Activated T-helper 1 cell treated with anti-CD3 and anti-CD28 coated beads, Interleukin-12 subunit alpha, Interleukin-12 subunit beta, Interleukin-2, Interleukin-4 antibody, amounts not matched to agents 30 ng/mL and 10 ng/mL and 1 ng/mL, durations not matched to agents 14 hours and 24 hours and 36 hours (primary cell): Measurements from ENCODE around the gene KIF26A. TPM values are rescaled to one million over a fixed set of nuclear protein-coding genes. Genes with fewer than 3 reads are reported as not detected.

ENCODE experiments used
- DNase-seq: peaks from one replicate; pipeline ENCODE4 v3.0.0; 2021; ENCODE audit warnings: low spot score
- H3K27ac Mint-ChIP-seq: one replicate; pipeline ENCODE4 v1.8.0; 2021; ENCODE audit warnings: mild to moderate bottlenecking, mixed read lengths
- H3K27me3 Mint-ChIP-seq: one replicate; pipeline ENCODE4 v1.8.0; 2022; ENCODE audit warnings: mild to moderate bottlenecking, moderate library complexity, mixed read lengths; ENCODE audit not compliant: insufficient read depth
- H3K36me3 Mint-ChIP-seq: one replicate; pipeline ENCODE4 v1.8.0; 2021; ENCODE audit warnings: low read depth, mixed read lengths
- H3K4me1 Mint-ChIP-seq: one replicate; pipeline ENCODE4 v1.8.0; 2021; ENCODE audit warnings: low read depth, mixed read lengths
- H3K4me3 Mint-ChIP-seq: one replicate; pipeline ENCODE4 v1.8.0; 2021; ENCODE audit warnings: mild to moderate bottlenecking, moderate library complexity, mixed read lengths
- H3K9me3 Mint-ChIP-seq: one replicate; pipeline ENCODE4 v1.8.0; 2021; ENCODE audit warnings: mixed read lengths
- intact Hi-C: fragments of 100-400 bp; cut with micrococcal nuclease; formaldehyde crosslinking; loops from one replicate; pipeline ENCODE4 v1.15.1; 2024
- total RNA-seq: library from RNA; stranded (reverse); gene quantifications from 2 replicates; pipeline ENCODE4 v1.2.3, GENCODE V29; 2022

The KIF26A gene
- total RNA-seq, 1 donor from 2014 or later: 0.05 TPM

DNA sequence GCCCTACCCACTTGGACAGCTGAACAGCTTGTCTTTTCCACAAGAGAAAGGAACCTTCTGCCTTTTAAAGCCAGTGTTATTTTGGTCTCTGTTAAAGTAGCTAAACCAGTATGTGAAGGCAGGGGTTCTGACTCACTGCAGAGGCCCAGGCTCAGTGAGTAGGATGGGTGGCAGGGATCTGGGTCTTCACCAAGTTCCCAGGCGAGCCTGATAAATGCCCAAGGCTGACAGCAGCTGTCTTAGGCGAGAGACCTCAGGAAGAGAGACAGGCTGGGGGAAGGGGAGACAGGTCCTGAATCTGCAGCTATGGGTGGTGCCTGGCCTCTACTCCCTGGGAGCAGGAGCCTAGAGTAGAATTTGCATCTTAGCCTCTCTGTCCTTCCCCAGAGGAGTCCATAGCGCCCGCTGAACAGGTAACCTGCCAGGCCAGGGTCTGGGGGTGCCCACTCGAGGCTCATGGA is 18.1 kb upstream of the KIF26A start:
- Mint-ChIP-seq H3K36me3 (no peaks in the 10 kb centered on the region), H3K4me1 (no peaks in the 10 kb centered on the region), H3K27me3 (peaks cover 29% of the 10 kb centered on the region), H3K4me3 (no peak overlapping the region), H3K9me3 (peaks cover 6% of the 10 kb centered on the region), H3K27ac (no peak overlapping the region)
- DNase-seq: no peak
- intact Hi-C loops: no loop called here

DNA sequence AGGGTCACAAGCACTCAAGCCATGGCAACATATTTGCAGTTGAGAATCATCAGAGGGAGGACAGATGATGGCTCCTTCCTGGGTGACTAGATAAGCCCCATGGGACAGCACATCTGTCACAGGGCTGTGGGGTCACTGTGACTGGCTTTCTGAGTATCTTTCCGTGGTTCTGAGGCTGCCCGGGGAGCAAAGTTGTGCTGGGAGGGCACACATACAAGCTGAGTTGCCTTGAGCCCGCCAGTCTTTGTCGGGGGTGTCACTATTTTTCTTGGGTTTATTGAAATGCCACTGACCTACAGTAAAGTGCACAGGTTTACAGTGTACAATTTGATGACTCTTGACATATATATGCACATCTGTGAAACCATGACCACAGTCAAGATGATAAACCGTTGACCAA is 17.2 kb upstream of the KIF26A start:
- DNase-seq: no peak
- intact Hi-C loops: no loop called here
- H3K4me1 Mint-ChIP-seq: no peaks in the 10 kb centered on the region
- H3K27ac Mint-ChIP-seq: no peak overlapping the region
- H3K27me3 Mint-ChIP-seq: peaks cover 26% of the 10 kb centered on the region
- peaks cover 6% of the 10 kb centered on the region for H3K9me3 Mint-ChIP-seq
- no peak overlapping the region for H3K4me3 Mint-ChIP-seq
- H3K36me3 Mint-ChIP-seq: no peaks in the 10 kb centered on the region

DNA sequence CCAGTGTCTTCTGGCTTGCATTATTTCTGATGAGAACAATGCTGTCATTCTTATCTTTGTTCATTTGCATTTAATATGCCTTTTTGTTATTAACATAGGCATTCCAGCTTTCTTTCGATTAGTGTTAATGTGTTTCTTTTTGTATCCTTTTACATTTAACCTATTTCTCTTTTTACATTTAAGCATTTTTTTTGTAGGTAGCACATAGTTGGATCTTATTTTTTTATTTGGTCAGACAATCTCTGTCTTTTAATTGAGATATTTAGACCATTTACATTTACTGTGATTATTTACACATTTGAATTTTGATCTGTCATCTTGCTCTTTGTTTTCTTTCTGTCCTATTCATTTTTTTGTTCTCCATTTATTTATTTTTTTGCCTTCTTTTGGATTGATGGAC is 14.5 kb upstream of the KIF26A start:
- no peak overlapping the region for H3K4me3 Mint-ChIP-seq
- H3K27me3 Mint-ChIP-seq: peaks cover 19% of the 10 kb centered on the region
- intact Hi-C loops: no loop called here
- no peaks in the 10 kb centered on the region for H3K36me3 Mint-ChIP-seq
- no peaks in the 10 kb centered on the region for H3K4me1 Mint-ChIP-seq
- no peak overlapping the region for H3K27ac Mint-ChIP-seq
- no peak for DNase-seq
- peaks cover 15% of the 10 kb centered on the region for H3K9me3 Mint-ChIP-seq

GRCh38 chr14:104125011-104125410 is 13.4 kb upstream of the KIF26A start:
- no peak overlapping the region for H3K4me3 Mint-ChIP-seq
- no peaks in the 10 kb centered on the region for H3K4me1 Mint-ChIP-seq
- no peak overlapping the region for H3K27ac Mint-ChIP-seq
- H3K36me3 Mint-ChIP-seq: no peaks in the 10 kb centered on the region
- intact Hi-C loops: no loop called here
- H3K9me3 Mint-ChIP-seq: peaks cover 26% of the 10 kb centered on the region
- DNase-seq: no peak
- peaks cover 18% of the 10 kb centered on the region for H3K27me3 Mint-ChIP-seq

DNA sequence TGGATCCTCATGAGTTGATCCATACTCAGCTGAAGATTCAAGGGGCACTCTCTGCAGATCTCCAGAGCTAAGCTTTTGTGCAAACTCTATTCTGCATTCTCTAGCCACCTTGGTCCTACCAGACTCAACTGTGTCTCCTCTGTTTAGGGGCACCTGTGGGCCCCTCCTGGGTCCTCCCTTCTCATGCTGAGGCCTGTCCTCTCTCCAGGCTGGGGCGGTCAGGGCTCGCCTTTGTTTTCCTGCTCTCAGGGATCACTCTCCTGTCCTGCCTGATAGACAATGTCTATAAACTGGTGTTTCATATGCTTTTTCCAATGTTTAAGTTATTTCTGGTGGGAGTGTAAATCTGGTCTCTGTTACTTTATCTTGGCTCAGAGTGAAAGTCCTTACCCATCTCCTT is 11.6 kb upstream of the KIF26A start:
- H3K4me3 Mint-ChIP-seq: no peak overlapping the region
- H3K27ac Mint-ChIP-seq: no peak overlapping the region
- H3K4me1 Mint-ChIP-seq: no peaks in the 10 kb centered on the region
- no peak for DNase-seq
- H3K36me3 Mint-ChIP-seq: no peaks in the 10 kb centered on the region
- H3K27me3 Mint-ChIP-seq: peaks cover 8% of the 10 kb centered on the region
- intact Hi-C loops: no loop called here
- H3K9me3 Mint-ChIP-seq: peaks cover 28% of the 10 kb centered on the region

DNA sequence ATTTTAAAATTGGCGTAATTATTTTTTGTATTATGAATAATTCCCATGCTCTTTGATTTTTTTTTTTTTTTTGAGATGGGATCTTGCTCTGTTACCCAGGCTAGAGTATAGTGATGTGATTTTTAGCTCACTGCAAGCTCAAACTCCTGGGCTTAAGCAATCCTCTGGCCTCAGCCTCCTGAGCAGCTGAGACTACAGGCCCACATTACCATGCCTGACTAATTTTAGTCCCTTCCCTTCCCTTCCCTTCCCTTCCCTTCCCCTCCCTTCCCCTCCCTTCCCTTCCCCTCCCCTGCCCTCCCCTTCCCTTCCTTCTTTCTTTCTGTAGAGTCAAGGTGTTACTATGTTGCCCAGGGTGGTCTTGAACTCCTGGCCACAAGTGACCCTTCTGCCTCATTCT is 9.4 kb upstream of the KIF26A start:
- intact Hi-C loops: no loop called here
- Mint-ChIP-seq H3K4me3 (no peak overlapping the region), H3K27ac (no peak overlapping the region), H3K27me3 (peaks cover 8% of the 10 kb centered on the region), H3K36me3 (no peaks in the 10 kb centered on the region), H3K4me1 (no peaks in the 10 kb centered on the region), H3K9me3 (peaks cover 25% of the 10 kb centered on the region)
- no peak for DNase-seq

- Mint-ChIP-seq H3K27me3 (peaks cover 7% of the 10 kb centered on the region), H3K4me3 (no peak overlapping the region), H3K36me3 (no peaks in the 10 kb centered on the region), H3K9me3 (peaks cover 22% of the 10 kb centered on the region), H3K4me1 (no peaks in the 10 kb centered on the region), H3K27ac (no peak overlapping the region)
- DNase-seq: no peak
- intact Hi-C loops: no loop called here
Measured at GRCh38 chr14:104129556-104129955, 8.8 kb upstream of the KIF26A start.

- H3K36me3 Mint-ChIP-seq: no peaks in the 10 kb centered on the region
- no peaks in the 10 kb centered on the region for H3K4me1 Mint-ChIP-seq
- H3K4me3 Mint-ChIP-seq: no peak overlapping the region
- peaks cover 22% of the 10 kb centered on the region for H3K9me3 Mint-ChIP-seq
- intact Hi-C loops: loop anchor here (1.0 kb wide), 2 partner anchors 37 to 53 kb away; no protein-coding TSS in a partner anchor
- H3K27ac Mint-ChIP-seq: no peak overlapping the region
- H3K27me3 Mint-ChIP-seq: peaks cover 16% of the 10 kb centered on the region
- no peak for DNase-seq
Measured at GRCh38 chr14:104130974-104131651, 7.3 kb upstream of the KIF26A start.

DNA sequence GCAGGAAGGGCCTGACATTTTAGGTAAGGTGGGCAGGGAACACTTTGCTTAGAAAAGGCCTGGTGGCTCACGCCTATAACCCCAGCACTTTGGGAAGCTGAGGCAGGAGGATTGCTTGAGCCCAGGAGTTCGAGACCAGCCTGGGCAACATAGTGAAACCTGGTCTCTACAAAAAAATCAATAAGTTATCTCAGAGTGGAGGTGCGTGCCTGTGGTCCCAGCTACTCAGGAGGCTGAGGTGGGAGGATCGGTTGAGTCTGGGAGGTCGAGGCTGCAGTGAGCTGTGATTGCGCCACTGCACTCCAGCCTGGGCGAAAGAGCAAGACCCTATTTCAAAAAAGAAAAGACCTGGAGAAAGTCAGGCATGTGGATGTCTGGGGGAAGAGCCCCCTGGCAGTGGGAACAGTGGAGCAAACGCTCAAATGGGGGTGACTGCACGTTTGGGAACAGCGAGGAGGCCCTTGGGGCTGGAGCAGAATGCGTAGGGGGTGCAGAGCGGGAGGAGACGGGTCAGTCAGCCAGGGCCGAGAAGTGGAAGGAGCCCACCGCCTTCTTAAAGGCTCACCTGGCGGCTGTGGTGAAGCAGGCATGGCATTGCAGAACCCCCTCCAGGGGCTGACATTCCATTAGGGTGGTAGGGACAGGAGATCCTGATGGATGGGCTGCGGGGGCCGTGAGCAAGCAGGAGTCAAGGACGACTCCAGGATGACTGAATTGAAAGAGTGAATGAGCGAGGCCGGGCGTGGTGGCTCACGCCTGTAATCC is 6.2 kb upstream of the KIF26A start:
- DNase-seq: no peak
- H3K4me1 Mint-ChIP-seq: peaks cover 4% of the 10 kb centered on the region
- peaks cover 18% of the 10 kb centered on the region for H3K9me3 Mint-ChIP-seq
- H3K27me3 Mint-ChIP-seq: peaks cover 22% of the 10 kb centered on the region
- intact Hi-C loops: loop anchor here (1.0 kb wide), 2 partner anchors 38 to 54 kb away; no protein-coding TSS in a partner anchor
- no peak overlapping the region for H3K4me3 Mint-ChIP-seq
- no peaks in the 10 kb centered on the region for H3K36me3 Mint-ChIP-seq
- no peak overlapping the region for H3K27ac Mint-ChIP-seq

DNA sequence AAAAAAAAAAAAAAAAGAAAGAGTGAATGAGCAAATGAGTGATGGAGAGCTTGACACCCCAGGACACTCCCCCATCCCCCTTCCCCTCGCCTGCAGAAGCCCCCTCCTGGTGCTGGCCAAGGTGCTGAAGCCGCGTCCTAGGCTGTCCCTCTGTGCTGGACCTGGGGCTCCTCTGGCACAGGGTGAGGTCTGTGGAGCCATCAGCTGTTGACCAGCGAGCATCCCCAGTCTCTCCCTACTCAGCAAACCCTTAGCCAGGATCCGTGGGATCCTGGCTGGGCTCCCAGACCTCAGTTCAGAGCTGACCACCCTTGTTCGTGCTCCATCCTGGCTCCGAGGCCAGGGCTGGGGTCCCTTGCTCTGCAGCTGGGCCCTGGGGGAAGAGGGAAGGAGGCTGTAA is 5.4 kb upstream of the KIF26A start:
- peaks cover 4% of the 10 kb centered on the region for H3K4me1 Mint-ChIP-seq
- H3K27ac Mint-ChIP-seq: no peak overlapping the region
- intact Hi-C loops: no loop called here
- no peak overlapping the region for H3K4me3 Mint-ChIP-seq
- H3K36me3 Mint-ChIP-seq: no peaks in the 10 kb centered on the region
- H3K9me3 Mint-ChIP-seq: peaks cover 18% of the 10 kb centered on the region
- DNase-seq: no peak
- peaks cover 25% of the 10 kb centered on the region for H3K27me3 Mint-ChIP-seq

GRCh38 chr14:104133496-104133895 is 4.9 kb upstream of the KIF26A start:
- H3K36me3 Mint-ChIP-seq: no peaks in the 10 kb centered on the region
- no peak for DNase-seq
- H3K4me1 Mint-ChIP-seq: peaks cover 4% of the 10 kb centered on the region
- peaks cover 25% of the 10 kb centered on the region for H3K27me3 Mint-ChIP-seq
- H3K27ac Mint-ChIP-seq: no peak overlapping the region
- peaks cover 16% of the 10 kb centered on the region for H3K9me3 Mint-ChIP-seq
- H3K4me3 Mint-ChIP-seq: no peak overlapping the region
- intact Hi-C loops: no loop called here

DNA sequence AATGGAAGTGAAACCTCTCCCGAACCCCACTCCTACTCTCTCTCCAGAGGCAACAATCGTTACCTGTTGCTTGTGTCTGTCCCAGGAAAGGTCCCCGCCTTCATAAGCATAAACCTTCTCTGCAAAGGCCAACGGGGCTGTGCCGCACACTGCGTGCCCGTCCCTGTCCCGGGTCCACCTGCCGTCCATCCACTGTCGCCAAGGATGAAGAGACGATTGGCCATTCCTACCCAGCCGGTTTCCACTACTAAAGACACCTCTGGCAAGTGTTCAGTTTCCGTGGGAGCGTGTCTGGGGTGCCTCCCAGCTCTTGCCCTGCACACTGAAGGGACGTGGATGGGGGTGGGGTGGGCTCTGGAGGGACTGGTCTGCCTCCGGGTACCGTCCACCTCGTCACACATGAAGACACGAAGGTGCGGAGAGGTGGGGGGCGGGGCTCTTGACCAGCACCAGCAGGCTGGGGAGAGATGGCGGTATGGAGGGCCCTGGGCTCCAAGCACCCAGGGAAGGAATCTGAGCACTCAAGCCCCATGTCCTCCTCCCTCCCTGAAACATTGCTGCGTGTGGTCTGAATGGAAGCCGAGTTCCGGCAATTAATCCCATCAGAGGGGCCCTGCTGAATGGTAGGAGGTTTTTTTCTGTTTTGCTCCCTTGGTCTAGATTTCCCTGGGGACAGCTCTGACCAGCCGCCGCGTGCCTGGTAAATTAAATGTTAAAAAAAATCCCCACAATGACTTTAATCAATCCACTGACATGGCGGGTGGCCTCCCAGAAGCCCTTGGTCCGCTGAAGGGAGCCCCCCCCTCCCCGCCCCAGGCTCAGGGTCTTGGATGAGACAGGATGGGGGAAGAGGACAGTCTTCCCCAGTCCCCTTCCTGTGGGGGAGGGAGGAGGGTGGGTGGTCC is 4.1 kb upstream of the KIF26A start:
- H3K36me3 Mint-ChIP-seq: no peaks in the 10 kb centered on the region
- peaks cover 4% of the 10 kb centered on the region for H3K4me1 Mint-ChIP-seq
- peaks cover 27% of the 10 kb centered on the region for H3K27me3 Mint-ChIP-seq
- no peak for DNase-seq
- intact Hi-C loops: no loop called here
- no peak overlapping the region for H3K27ac Mint-ChIP-seq
- no peak overlapping the region for H3K4me3 Mint-ChIP-seq
- H3K9me3 Mint-ChIP-seq: peaks cover 9% of the 10 kb centered on the region
